K562 (cell line): Measurements from ENCODE around the gene STAU1. TPM values are rescaled to one million over a fixed set of nuclear protein-coding genes. Genes with fewer than 3 reads are reported as not detected.

Experiments used
- ATAC-seq: fragments of 200-7000 bp; cut with Tn5 transposase; 3 replicates; pipeline ENCODE4 v1.9.1; 2020; ENCODE audit warnings: moderate library complexity
- BruUV-seq: library from RNA; stranded (reverse); fragments of 400-500 nt; replicated peaks from 2 replicates; lab custom pipeline; 2021; lab: Mats Ljungman, UMichigan
- CTCF ChIA-PET: fragments of 300-600 bp; formaldehyde crosslinking; extraction: SDS; loops from one replicate; lab custom pipeline; 2021; ENCODE audit warnings: low intra/inter-chr PET ratio; lab: Yijun Ruan, JAX
- POLR2A ChIA-PET: fragments of 300-600, 350-650 bp; sonication (Branson Sonifier 250); formaldehyde crosslinking; extraction: SDS; loops from one replicate; lab custom pipeline; 2021; ENCODE audit warnings: antibody characterized with exemption, inconsistent platforms; lab: Yijun Ruan, JAX
- DNase-seq, 4 experiments: peaks; one replicate each; pipeline versions ENCODE4 v3.0.0 to v3.0.0-alpha.2; 2011 to 2018; ENCODE audit warnings: low spot score in 3 of 4, mixed read lengths in 3 of 4; ENCODE audit errors: extremely low read depth in 1 of 4
- FAIRE-seq: peaks from 2 replicates; lab custom pipeline; 2011; peaks lifted over from hg19 to GRCh38; lab: Jason Lieb, UNC
- H2AFZ ChIP-seq: 2 replicates; pipeline ENCODE4 v1.6.0; 2011; ENCODE audit warnings: low read depth, low read length, control low read depth, inconsistent platforms
- H3K27ac ChIP-seq: fragments of 200-600 bp; 3 replicates; pipeline ENCODE4 v1.8.0; 2011; ENCODE audit warnings: low read depth, mild to moderate bottlenecking, control low read depth, inconsistent platforms, low read length, moderate library complexity, mixed read lengths; ENCODE audit errors: extremely low read depth
- H3K27me3 ChIP-seq, 2 experiments: fragments of 300-600 bp in 1 of 2; 2 replicates in 1 of 2; 3 replicates in 1 of 2; pipeline versions ENCODE4 v1.6.0 to v1.8.0; 2011; ENCODE audit warnings: inconsistent platforms in 2 of 2, low read length in 2 of 2, mild to moderate bottlenecking in 1 of 2, mixed read lengths in 1 of 2, moderate library complexity in 1 of 2; ENCODE audit not compliant: control insufficient read depth in 2 of 2, insufficient read depth in 2 of 2
- H3K36me3 ChIP-seq: fragments of 300-600 bp; 3 replicates; pipeline ENCODE4 v1.8.0; 2011; ENCODE audit warnings: mild to moderate bottlenecking, low read length, inconsistent platforms; ENCODE audit not compliant: control insufficient read depth, insufficient read depth
- H3K4me1 ChIP-seq, 2 experiments: fragments of 200-600 bp in 1 of 2; replicated peaks in 1 of 2; 2 replicates in 1 of 2; 3 replicates in 1 of 2; pipeline versions ENCODE4 v1.5.1 to v1.8.0; 2011; ENCODE audit warnings: inconsistent platforms in 2 of 2, low read length in 2 of 2, mild to moderate bottlenecking in 1 of 2, mixed read lengths in 1 of 2, moderate library complexity in 1 of 2; ENCODE audit not compliant: control insufficient read depth in 2 of 2, insufficient read depth in 2 of 2
- H3K4me2 ChIP-seq: 2 replicates; pipeline ENCODE4 v1.6.1; 2011; ENCODE audit warnings: low read length, control low read depth, inconsistent platforms, mixed read lengths; ENCODE audit not compliant: insufficient read depth
- H3K4me3 ChIP-seq: fragments of 200-600 bp; sonication (generic), shearing (Covaris generic); 2 replicates; pipeline ENCODE4 v1.5.1; 2016; ENCODE audit warnings: control low read depth, inconsistent platforms
- H3K79me2 ChIP-seq: fragments of 200-600 bp; 3 replicates; pipeline ENCODE4 v1.8.0; 2011; ENCODE audit warnings: low read length, inconsistent platforms; ENCODE audit not compliant: control insufficient read depth, insufficient read depth
- H3K9ac ChIP-seq, 2 experiments: 2 replicates each; pipeline versions ENCODE4 v1.6.0 to v1.6.1; 2011; ENCODE audit warnings: low read depth in 2 of 2, low read length in 2 of 2, control low read depth in 1 of 2, inconsistent platforms in 1 of 2, mild to moderate bottlenecking in 1 of 2, mixed read lengths in 1 of 2; ENCODE audit not compliant: insufficient read depth in 1 of 2
- H3K9me1 ChIP-seq: one replicate; pipeline ENCODE4 v1.6.0; 2011; ENCODE audit warnings: inconsistent platforms, mild to moderate bottlenecking, low read length, moderate library complexity; ENCODE audit not compliant: control insufficient read depth, insufficient read depth
- H3K9me3 ChIP-seq: replicated peaks from 2 replicates; pipeline ENCODE4 v1.5.1; 2011; ENCODE audit warnings: low read depth, low read length, inconsistent platforms; ENCODE audit not compliant: control insufficient read depth, insufficient read depth
- H4K20me1 ChIP-seq: replicated peaks from 2 replicates; pipeline ENCODE4 v1.6.1; 2011; ENCODE audit warnings: low read length, inconsistent platforms, mixed read lengths; ENCODE audit not compliant: control insufficient read depth, insufficient read depth
- CBFA2T3 ChIP-seq: fragments of 450-650 bp; IDR thresholded peaks from 2 replicates; pipeline ENCODE4 v1.6.1; 2017
- HDAC3 ChIP-seq: fragments of 450-650 bp; IDR thresholded peaks from 2 replicates; pipeline ENCODE4 v1.6.1; 2018; ENCODE audit warnings: borderline replicate concordance, mild to moderate bottlenecking, moderate library complexity; ENCODE audit not compliant: partially characterized antibody
- HNRNPLL ChIP-seq: fragments of 200-400 bp; formaldehyde crosslinking; IDR thresholded peaks from 2 replicates; pipeline ENCODE4 v1.6.1; 2017; ENCODE audit warnings: low read length, low read depth, mild to moderate bottlenecking; ENCODE audit not compliant: poor library complexity, severe bottlenecking
- TAL1 ChIP-seq: fragments of 450-650 bp; IDR thresholded peaks from 2 replicates; pipeline ENCODE4 v1.6.1; 2016; ENCODE audit warnings: mild to moderate bottlenecking
- TRIM24 ChIP-seq, 2 experiments: fragments of 450-650 bp; IDR thresholded peaks; 2 replicates each; pipeline ENCODE4 v1.6.1; 2016
- ZBTB1 ChIP-seq: sonication (generic); formaldehyde crosslinking; IDR thresholded peaks from 2 replicates; pipeline ENCODE4 v1.8.1; 2023; ENCODE audit warnings: missing genetic modification reagents, low read depth, mild to moderate bottlenecking, borderline replicate concordance
- WGBS: fragments of 100-300 bp; shearing (Covaris generic); methylation state at CpG from one replicate; pipeline ENCODE4 v1.1.6; 2016; ENCODE audit warnings: low coverage, mixed read lengths; ENCODE audit not compliant: insufficient coverage; ENCODE audit errors: missing lambda C conversion rate; 5-methylcytosine and 5-hydroxymethylcytosine counted together
- in situ Hi-C: fragments of 300-500 bp; cut with MboI; formaldehyde crosslinking; loops from 4 replicates; pipeline ENCODE4 v1.15.0; 2018; ENCODE audit warnings: inconsistent platforms, mixed read lengths
- intact Hi-C: fragments of 100-400 bp; cut with micrococcal nuclease; formaldehyde crosslinking; loops from 2 replicates; pipeline ENCODE4 v1.14.2; 2022
- polyA plus RNA-seq, 8 experiments: library from polyadenylated mRNA; depleted of rRNA in 4 of 8; stranded (reverse) in 5 of 8; unstranded in 3 of 8; fragments of >200 nt; fragmentation: Nextera tagmentation in 2 of 8; fragmentation: Illumina TruSeq in 1 of 8; extraction: Ambion mirVana in 2 of 8; extraction: Trizol in 1 of 8; gene quantifications; 2 replicates each; pipeline versions ENCODE4 v1.2.1 to v1.2.3, GENCODE V29; 2011 to 2014; ENCODE audit warnings: inconsistent platforms in 1 of 8, missing spikeins in 1 of 8
- total RNA-seq, 7 experiments: library from RNA; depleted of rRNA in 6 of 7; stranded (reverse); fragments of >200 nt in 6 of 7; fragmentation: Illumina TruSeq in 2 of 7; extraction: Trizol in 2 of 7; gene quantifications; 2 replicates each; pipeline versions ENCODE4 v1.2.1 to v1.2.3, GENCODE V29; 2011 to 2021; ENCODE audit warnings: low replicate concordance in 1 of 7

The STAU1 gene
- total and polyA plus RNA-seq, 9 of the 15 experiments (the other 6 are each of a cell fraction or from before 2014, with no cell fraction given) = 18.0 to 106 (median 50.6) TPM

GRCh38 chr20:49160057-49160929, 27.8 kb downstream of the STAU1 start:
- no peak for ATAC-seq
- 66% methylated on average over 9 of the region's 9 CpGs for WGBS
- CTCF ChIA-PET = no interaction called here
- no peak for FAIRE-seq
- Histone ChIP-seq H3K4me3 (no peak overlapping the region), H4K20me1 (peaks cover 11% of the 10 kb centered on the region; the same call in 1 of the 2 replicates), H3K9ac (peak overlapping the region in 1 of 2 experiments; percentile 61; a peak in 1 of 4 replicates), H3K4me1 (no peaks in the 10 kb centered on the region; a peak in 1 of 5 replicates), H3K9me1 (no peaks in the 10 kb centered on the region), H3K9me3 (no peaks in the 10 kb centered on the region), H3K79me2 (peaks cover 52% of the 10 kb centered on the region), H3K27ac (no peak overlapping the region), H2AFZ (no peak overlapping the region), H3K4me2 (no peak overlapping the region), H3K36me3 (peaks cover 56% of the 10 kb centered on the region; the same call in 2 of the 3 replicates), H3K27me3 (no peaks in the 10 kb centered on the region)
- no peak for DNase-seq
- in situ Hi-C loops = no loop called here
- no TSS peak for BruUV-seq
- POLR2A ChIA-PET = interaction anchor here (1.2 kb wide), 1 partner anchor 21 kb away, joined by 5 read pairs; no protein-coding TSS in a partner anchor
- intact Hi-C loops = no loop called here
- no peak for TF ChIP-seq HNRNPLL
- no peak for TF ChIP-seq HDAC3
- TF ChIP-seq TAL1 = 0 out of 2 replicates have a peak, but pooled peaks have one; percentile 9
- TF ChIP-seq TRIM24 (IDR thresholded peaks at IDR 0.05) = no peak
- peak; percentile 37 for TF ChIP-seq CBFA2T3
- no peak for TF ChIP-seq ZBTB1 (CRISPR knock-in tag)
